Naive B cell (primary cell): Measurements from ENCODE around the gene KMT2A. TPM values are rescaled to one million over a fixed set of nuclear protein-coding genes. Genes with fewer than 3 reads are reported as not detected.
"Not testable (repeated sequence)": the region's sequence is repeated elsewhere in the genome, so short reads cannot be mapped to it uniquely, and the experiment has no call there.

ENCODE experiments used
- ATAC-seq, 2 donors: fragments of 150-1000 bp; cut with Tn5 transposase; 2 replicates each; pipeline ENCODE4 v1.10.0; 2021; ENCODE audit warnings: low read depth in 2 of 2, mild to moderate bottlenecking in 2 of 2, moderate library complexity in 2 of 2
- DNase-seq: peaks from one replicate; pipeline ENCODE4 v3.0.0; 2022
- H3K27ac Mint-ChIP-seq, 6 donors: one replicate each; pipeline ENCODE4 v1.8.0; 2020 to 2022; ENCODE audit warnings: mild to moderate bottlenecking in 6 of 6, mixed read lengths in 6 of 6, moderate library complexity in 5 of 6, inconsistent platforms in 2 of 6
- H3K27me3 Mint-ChIP-seq, 3 donors: one replicate each; pipeline ENCODE4 v1.8.0; 2021 to 2022; ENCODE audit warnings: mixed read lengths in 3 of 3, mild to moderate bottlenecking in 1 of 3
- H3K36me3 Mint-ChIP-seq, 2 donors: one replicate each; pipeline ENCODE4 v1.8.0; 2020 to 2022; ENCODE audit warnings: mixed read lengths in 2 of 2, inconsistent platforms in 1 of 2, mild to moderate bottlenecking in 1 of 2
- H3K4me1 Mint-ChIP-seq, 3 donors: one replicate each; pipeline ENCODE4 v1.8.0; 2020 to 2022; ENCODE audit warnings: mixed read lengths in 3 of 3, inconsistent platforms in 1 of 3, mild to moderate bottlenecking in 1 of 3, moderate library complexity in 1 of 3
- H3K4me3 Mint-ChIP-seq, 8 donors: one replicate each; pipeline ENCODE4 v1.8.0; 2020 to 2022; ENCODE audit warnings: mild to moderate bottlenecking in 8 of 8, mixed read lengths in 8 of 8, moderate library complexity in 8 of 8, inconsistent platforms in 2 of 8
- H3K9me3 Mint-ChIP-seq, 7 donors: one replicate each; pipeline ENCODE4 v1.8.0; 2020 to 2022; ENCODE audit warnings: mixed read lengths in 7 of 7, mild to moderate bottlenecking in 5 of 7, inconsistent platforms in 2 of 7, moderate library complexity in 1 of 7
- polyA plus RNA-seq, 6 donors: library from polyadenylated mRNA; unstranded; fragments of 300-500 nt; fragmentation: Illumina TruSeq; gene quantifications; one replicate each; pipeline ENCODE4 v1.2.3, GENCODE V29; 2021; ENCODE audit warnings: low read depth in 6 of 6

KMT2A gene
- polyA plus RNA-seq, 6 donors from 2014 or later: 5.2 to 42.2 (median 17.1) TPM

- not testable (repeated sequence) for H3K27me3 Mint-ChIP-seq, H3K9me3 Mint-ChIP-seq, DNase-seq, H3K36me3 Mint-ChIP-seq
- peaks cover 27 to 37% (median 36%) of the 10 kb centered on the region in 3 donors for H3K4me1 Mint-ChIP-seq
- peak overlapping the region; percentile 94 to 97 (median 96) for H3K27ac Mint-ChIP-seq
- ATAC-seq: peak in 1 of 2 donors; percentile 3
- peak overlapping the region; percentile 87 to 96 (median 95) for H3K4me3 Mint-ChIP-seq
These were observed 135.4 kb downstream of the KMT2A start for GRCh38 chr11:118571701-118572060.

DNA sequence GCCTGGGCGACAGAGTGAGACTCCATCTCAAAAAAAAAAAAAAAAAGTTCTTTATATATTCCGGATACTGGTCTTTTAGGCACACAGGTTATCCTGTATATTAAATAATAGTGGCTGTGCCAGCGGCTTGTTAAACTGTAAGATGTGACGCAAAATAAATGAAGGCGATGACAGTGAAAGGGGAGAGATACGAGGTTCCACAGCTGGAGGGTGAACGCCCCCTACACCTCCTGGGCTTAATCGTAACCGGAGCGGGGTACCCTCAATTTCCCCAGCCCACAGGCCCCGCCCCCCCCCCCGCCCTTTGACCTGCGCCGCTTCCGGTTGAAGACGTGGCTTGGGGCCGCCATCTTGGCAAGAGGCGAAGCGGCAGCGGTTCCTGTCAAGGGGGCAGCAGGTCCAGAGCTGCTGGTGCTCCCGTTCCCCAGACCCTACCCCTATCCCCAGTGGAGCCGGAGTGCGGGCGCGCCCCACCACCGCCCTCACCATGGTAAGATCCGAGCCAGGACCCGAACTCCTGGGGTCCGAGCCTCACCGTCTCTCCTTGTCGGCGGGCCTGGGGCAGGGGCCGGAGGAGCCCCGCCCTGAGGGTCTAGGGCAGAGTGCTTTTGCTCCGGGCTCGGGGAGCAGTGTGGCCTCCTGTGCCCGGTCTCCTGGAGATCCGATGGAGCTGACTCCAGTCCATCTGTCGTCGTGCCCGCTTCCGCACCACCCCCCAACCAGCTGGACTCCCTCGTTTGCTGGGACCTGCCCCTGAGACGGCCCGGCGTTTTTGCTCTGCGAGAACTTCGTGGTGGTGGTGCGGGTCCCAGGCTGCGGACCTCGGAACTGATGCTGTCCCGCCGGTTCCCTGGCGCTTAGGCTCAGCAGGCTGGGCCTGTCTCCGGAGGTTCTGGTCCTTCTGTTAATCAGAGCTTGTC is 136.0 kb downstream of the KMT2A start, which contains the start of gene ARCN1:
Gene ARCN1, plus strand, starts transcription at position 349 of the 920 bp plus-strand sequence. Its CDS starts 139 bp downstream, at position 488.
- ATAC-seq (peak; percentile 86 to 87), DNase-seq (peak; percentile 73)
- no peaks in the 10 kb centered on the region for H3K36me3 Mint-ChIP-seq
- H3K4me3 Mint-ChIP-seq: peak within 1 kb of the TSS; percentile 87 to 96 (median 95)
- H3K27me3 Mint-ChIP-seq: no peaks in the 10 kb centered on the region
- H3K9me3 Mint-ChIP-seq: no peaks in the 10 kb centered on the region
- peaks cover 29 to 43% (median 36%) of the 10 kb centered on the region in 3 donors for H3K4me1 Mint-ChIP-seq
- H3K27ac Mint-ChIP-seq: peak within 1 kb of the TSS; percentile 94 to 97 (median 96)

- Mint-ChIP-seq H3K36me3 (no peaks in the 10 kb centered on the region), H3K27me3 (no peaks in the 10 kb centered on the region), H3K4me3 (peak overlapping the region; percentile 87 to 96 (median 95)), H3K4me1 (peaks cover 32 to 48% (median 41%) of the 10 kb centered on the region in 3 donors), H3K9me3 (no peaks in the 10 kb centered on the region), H3K27ac (peak overlapping the region; percentile 94 to 97 (median 96))
- DNase-seq (no peak), ATAC-seq (peak; percentile 3 to 7)
These were observed 136.8 kb downstream of the KMT2A start for GRCh38 chr11:118572981-118573550.

DNA sequence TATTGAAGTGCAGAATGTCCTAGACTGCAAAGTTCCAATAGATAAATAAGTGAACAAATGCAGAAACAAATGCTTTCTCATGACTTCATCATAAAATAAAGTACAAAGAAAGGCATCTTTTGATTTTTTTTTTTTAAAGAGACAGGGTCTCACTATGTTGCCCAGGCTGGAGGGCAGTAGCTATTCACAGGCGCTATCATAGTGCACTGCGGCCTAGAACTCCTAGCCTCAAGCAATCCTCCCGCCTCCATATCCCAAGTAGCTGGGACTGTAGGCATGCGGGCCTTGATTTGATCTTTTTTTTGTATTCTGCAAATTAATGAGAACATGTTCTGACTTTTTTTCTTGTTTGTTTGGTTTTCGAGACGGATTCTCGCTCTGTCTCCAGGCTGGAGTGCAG is 138.3 kb downstream of the KMT2A start:
- peak overlapping the region in 5 of 8 donors; percentile 7 to 76 (median 53) for H3K4me3 Mint-ChIP-seq
- H3K27ac Mint-ChIP-seq: peak overlapping the region in 4 of 6 donors; percentile 41 to 82 (median 72)
- no peaks in the 10 kb centered on the region for H3K27me3 Mint-ChIP-seq
- H3K4me1 Mint-ChIP-seq: peaks cover 32 to 50% (median 48%) of the 10 kb centered on the region in 3 donors
- no peak for ATAC-seq
- H3K36me3 Mint-ChIP-seq: no peaks in the 10 kb centered on the region
- DNase-seq: no peak
- no peaks in the 10 kb centered on the region for H3K9me3 Mint-ChIP-seq

Other genes starting within 250 kb of the KMT2A start
- 1 to 10 TPM in 5 of 6 donors, under 1 TPM in 1; 0.64 to 8.1 (median 3.3) TPM for gene JAML, start 211.5 kb upstream of the KMT2A start, polyA plus RNA-seq
- 1 to 10 TPM in 5 of 6 donors, under 1 TPM in 1; 0.89 to 3.2 (median 1.5) TPM for gene MPZL3, start 184.1 kb upstream of the KMT2A start, polyA plus RNA-seq
- not detected for gene MPZL2, start 172.2 kb upstream of the KMT2A start, polyA plus RNA-seq
- gene CD3E, start 131.8 kb upstream of the KMT2A start, polyA plus RNA-seq: 1 to 10 TPM in 4 of 6 donors, under 1 TPM in 2; 0.73 to 2.9 (median 1.7) TPM
- 1 to 10 TPM in 5 of 6 donors, under 1 TPM in 1; 0.39 to 3.9 (median 3.0) TPM for gene CD3D, start 93.8 kb upstream of the KMT2A start, polyA plus RNA-seq
- 1 to 10 TPM in 2 of 6 donors, under 1 TPM in 4; 0.09 to 2.3 (median 0.72) TPM for gene CD3G, start 92.1 kb upstream of the KMT2A start, polyA plus RNA-seq
- gene UBE4A, start 76.9 kb upstream of the KMT2A start, polyA plus RNA-seq: 10 to 100 TPM; 19.2 to 28.3 (median 23.5) TPM
- 100 to 1,000 TPM; 418 to 680 (median 501) TPM for gene ATP5MG, start 34.9 kb upstream of the KMT2A start, polyA plus RNA-seq
- not detected for gene TTC36, start 91.0 kb downstream of the KMT2A start, polyA plus RNA-seq
- gene TMEM25, start 94.7 kb downstream of the KMT2A start, polyA plus RNA-seq: 10 to 100 TPM in 1 of 6 donors, 1 to 10 TPM in 5; 5.1 to 10.1 (median 7.7) TPM
- 1 to 10 TPM; 3.5 to 9.6 (median 6.3) TPM for gene IFT46, start 129.4 kb downstream of the KMT2A start, polyA plus RNA-seq
- gene ARCN1, start 135.9 kb downstream of the KMT2A start, polyA plus RNA-seq: 100 to 1,000 TPM in 5 of 6 donors, 10 to 100 TPM in 1; 97.1 to 135 (median 122) TPM
- gene PHLDB1, start 171.1 kb downstream of the KMT2A start, polyA plus RNA-seq: under 1 TPM in 1 of 6 donors, not detected in 5; 0.54 TPM
- not detected for gene TREH, start 243.2 kb downstream of the KMT2A start, polyA plus RNA-seq